HG03159 (cell line): ENCODE data around the gene OR7G1.

Experiments
- ATAC-seq: cut with Tn5 transposase; IDR thresholded peaks from one replicate; pipeline ENCODE4 v1.9.1; 2021; ENCODE audit warnings: mild to moderate bottlenecking, moderate library complexity; ENCODE audit not compliant: unreplicated experiment

The OR7G1 gene, protein sequence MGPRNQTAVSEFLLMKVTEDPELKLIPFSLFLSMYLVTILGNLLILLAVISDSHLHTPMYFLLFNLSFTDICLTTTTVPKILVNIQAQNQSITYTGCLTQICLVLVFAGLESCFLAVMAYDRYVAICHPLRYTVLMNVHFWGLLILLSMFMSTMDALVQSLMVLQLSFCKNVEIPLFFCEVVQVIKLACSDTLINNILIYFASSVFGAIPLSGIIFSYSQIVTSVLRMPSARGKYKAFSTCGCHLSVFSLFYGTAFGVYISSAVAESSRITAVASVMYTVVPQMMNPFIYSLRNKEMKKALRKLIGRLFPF

DNA sequence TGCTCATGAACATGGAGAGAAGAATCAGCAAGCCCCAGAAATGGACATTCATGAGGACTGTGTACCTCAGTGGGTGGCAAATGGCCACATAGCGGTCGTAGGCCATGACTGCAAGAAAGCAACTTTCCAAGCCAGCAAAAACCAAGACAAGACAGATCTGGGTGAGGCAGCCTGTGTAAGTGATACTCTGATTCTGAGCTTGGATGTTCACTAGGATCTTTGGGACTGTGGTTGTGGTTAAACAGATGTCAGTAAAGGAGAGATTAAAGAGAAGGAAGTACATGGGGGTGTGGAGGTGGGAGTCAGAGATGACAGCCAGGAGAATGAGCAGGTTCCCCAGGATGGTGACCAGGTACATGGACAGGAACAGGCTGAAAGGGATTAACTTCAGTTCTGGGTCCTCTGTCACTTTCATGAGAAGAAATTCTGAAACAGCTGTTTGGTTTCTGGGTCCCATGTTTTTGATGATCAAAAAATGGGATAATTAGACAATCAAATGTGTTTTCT, at the start of gene OR7G1:
Gene OR7G1, minus strand, starts transcription at position 457 of the 507 bp plus-strand sequence. Its CDS starts 0 bp downstream, at position 457.
- no peak for ATAC-seq

DNA sequence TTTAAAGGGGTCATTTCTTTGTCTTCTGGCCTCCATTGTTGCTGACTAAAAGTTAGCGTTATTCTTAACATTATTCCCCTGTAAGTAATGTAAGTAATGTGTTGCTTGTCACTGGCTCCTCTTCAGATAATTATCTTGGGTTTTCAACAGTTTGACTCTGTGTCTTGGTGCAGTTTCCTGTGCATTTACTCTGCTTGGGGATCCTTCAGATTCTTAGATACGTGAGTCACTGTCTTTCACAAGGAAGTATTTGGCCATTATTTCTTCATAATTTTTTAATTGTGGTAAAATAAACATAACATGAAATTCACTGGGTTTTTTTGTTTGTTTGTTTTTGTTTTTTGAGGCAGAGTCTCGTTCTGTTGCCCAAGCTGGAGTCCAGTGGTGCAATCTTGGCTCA, 49.7 kb upstream of the OR7G1 start:
- no peak for ATAC-seq

DNA sequence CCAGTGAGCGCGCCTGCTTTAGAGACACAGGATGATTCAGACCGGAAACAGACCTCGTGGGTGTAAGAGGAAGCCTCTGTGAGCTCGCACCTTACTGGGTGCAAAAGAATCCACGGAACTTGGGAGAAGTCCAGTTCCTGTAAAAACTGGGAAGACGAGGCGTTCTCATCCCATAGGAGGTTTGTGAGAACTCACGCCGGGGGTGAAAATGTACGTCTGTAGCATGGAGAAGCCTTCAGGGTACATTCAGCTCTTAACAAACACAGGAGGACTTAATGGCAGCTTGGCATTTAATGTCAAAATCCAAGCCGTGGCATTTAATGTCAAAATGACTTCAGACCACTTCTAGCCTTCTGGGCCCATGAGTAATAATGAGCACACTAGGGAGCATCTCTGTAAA, 45.9 kb upstream of the OR7G1 start:
- ATAC-seq = no peak

DNA sequence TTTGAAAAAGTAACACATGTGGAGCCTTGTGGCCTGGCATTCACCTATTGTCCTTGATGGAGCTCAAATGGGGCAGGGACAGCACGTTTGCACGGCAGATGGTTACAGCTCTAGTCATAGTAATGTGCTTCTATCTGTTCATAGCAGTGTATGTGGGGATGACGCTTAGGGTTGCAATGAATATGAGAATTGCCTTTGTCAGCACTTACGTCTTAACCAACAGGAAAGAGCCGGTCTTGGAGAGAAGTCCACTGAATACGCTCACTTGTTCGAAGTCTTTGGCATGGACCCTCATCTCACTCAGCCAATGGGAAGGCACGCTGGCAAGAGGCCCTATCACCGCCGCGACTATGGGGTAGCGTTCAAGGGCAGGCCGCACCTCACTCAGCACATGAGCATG, 44.3 kb upstream of the OR7G1 start:
- ATAC-seq = no peak

DNA sequence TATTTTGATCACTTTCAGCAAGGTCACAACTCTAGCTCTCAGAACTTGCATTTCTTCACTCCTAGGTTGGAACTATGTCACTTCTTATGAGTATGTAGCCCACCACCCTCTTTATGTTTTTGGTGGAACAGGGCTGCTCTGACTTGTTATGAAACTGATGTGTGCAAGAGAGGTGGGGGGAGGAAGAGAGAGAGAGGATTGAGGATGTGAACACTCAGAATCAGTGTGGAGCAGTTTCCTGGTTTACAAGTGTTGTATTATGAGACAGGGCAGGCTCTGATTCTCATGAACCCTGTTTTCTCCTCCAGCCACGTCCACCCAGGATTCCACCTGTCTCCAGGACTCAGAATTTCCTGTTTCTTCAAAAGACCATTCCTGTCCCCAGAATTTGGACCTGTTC, 40.7 kb upstream of the OR7G1 start:
- ATAC-seq = no peak

DNA sequence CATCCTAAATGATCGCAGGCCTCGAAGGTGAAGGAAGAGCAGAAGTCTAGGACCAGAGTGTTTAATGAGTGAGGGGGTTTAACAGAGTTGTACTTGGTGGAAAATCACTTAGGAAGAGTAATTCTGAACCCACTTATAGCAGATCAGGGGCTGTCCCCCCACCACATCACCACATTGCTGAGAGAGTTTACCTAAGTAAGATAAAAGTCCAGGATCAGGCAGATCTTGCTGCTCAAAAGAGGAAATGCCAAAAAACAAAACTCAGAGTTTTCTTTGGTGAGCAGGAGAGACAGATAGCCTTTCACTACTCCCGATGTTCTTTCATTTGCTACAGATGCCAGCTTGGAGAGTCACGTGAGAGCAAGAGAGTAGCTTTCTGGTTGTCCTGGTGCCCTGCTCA, 40.0 kb upstream of the OR7G1 start:
- ATAC-seq = no peak

DNA sequence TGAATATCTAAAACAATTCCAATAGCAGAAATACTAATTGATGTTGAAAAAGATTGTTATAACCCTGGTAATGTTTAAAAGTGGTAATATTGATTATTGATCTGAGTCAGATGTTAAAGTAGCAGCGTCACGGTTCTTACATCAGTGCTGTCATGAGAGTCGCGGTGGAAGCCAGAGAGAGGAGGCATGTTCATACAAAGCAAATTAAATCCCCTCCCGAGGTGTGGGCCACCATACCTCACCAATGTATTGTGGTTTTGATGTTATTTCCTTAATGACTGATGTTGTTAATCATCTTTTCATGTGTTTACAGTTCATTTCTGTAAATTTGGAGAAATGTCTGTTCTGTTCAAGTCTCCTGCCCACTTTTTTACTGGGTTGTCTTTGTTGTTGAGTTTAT, 35.8 kb upstream of the OR7G1 start:
- ATAC-seq = no peak

DNA sequence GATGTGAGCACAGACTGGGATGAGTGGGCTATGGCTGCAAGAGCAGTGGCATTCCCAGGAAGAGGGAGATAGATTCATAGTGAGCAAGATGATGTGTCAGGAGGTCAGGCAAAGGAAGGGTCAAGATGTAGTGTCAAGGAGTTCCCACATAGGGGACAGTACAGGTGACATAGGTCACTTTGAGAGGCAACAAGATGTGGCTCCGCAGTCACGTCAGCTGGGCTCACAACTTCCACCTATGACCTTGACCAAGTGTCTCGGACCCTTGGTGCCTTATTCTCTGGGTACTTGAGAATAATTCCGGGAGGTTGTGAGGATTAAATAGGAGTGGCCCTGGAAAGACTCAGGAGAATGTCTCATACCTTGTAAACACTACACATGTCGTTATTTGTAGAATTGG, 35.1 kb upstream of the OR7G1 start:
- no peak for ATAC-seq

DNA sequence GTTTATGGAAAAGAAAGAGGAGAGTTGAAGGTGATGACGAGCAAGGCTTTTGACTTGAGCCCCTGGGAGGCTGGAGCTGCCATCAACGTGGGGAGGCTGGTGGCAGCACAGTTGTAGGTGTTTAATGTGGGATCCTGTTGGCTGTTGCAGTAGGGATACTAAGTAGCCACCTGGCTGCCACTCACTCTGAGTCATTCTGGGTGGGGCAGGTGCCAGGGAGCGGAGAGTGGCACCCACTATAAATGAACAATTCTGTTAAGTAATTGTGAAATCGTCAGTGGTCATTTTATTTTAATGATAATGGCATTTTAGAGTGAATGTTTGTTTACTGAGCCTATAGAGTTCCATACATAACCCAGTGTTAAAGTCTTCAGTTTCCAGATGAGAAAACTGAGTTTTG, 34.4 kb upstream of the OR7G1 start:
- ATAC-seq = no peak

DNA sequence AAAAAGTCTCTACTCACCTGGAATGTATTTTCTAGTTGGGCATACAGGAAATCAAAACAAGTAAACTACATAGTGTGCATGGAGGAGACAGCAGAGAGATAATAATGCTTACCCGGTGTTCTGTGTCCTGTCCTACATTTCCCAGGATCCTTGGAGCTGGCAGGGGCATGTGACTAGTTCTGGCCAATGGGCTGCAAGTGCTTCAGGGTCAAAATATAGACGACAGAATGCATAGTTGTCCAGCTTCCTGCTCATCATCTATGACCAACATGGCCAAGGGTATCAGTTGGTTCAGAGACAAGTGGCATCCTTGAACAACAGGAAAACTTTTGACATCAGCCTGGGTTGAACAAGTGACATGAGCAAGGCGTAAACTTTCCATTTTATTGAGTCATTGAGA, 33.1 kb upstream of the OR7G1 start:
- ATAC-seq = no peak

DNA sequence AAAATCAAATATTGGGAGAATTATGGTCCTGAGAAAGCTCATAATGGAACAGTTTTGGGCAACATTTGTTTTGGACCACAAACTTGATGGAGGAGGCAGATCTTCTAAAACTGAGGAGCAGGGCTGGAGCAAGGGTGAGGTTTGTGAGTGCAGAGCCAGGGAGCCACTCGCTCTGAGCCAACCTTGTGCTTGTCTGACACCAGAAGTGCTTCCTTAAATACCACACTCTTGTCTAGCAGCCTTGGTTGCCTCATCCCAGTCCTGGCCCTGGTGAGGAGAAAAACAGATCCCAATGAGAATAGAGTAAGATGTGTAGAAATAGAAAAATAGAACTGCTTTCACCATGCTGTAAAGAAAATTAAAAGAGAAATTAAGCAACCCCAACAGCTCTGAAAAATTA, 31.3 kb upstream of the OR7G1 start:
- no peak for ATAC-seq

DNA sequence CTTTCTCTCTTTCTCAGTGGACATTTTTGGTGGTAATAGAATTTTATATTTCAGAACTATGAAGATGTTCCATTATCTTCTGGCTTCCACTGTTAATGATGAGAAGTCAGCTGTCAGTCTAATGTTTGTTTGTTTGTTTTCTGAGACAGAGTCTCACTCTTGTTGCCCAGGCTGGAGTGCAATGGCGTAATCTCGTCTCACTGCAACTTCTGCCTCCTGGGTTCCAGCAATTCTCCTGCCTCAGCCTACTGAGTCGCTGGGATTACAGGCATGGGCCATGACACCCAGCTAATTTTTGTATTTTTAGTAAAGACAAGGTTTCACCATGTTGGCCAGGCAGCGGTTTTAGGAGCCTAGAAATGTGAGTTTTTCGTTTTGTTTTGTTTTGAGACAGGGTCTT, 29.4 kb upstream of the OR7G1 start:
- ATAC-seq = no peak

DNA sequence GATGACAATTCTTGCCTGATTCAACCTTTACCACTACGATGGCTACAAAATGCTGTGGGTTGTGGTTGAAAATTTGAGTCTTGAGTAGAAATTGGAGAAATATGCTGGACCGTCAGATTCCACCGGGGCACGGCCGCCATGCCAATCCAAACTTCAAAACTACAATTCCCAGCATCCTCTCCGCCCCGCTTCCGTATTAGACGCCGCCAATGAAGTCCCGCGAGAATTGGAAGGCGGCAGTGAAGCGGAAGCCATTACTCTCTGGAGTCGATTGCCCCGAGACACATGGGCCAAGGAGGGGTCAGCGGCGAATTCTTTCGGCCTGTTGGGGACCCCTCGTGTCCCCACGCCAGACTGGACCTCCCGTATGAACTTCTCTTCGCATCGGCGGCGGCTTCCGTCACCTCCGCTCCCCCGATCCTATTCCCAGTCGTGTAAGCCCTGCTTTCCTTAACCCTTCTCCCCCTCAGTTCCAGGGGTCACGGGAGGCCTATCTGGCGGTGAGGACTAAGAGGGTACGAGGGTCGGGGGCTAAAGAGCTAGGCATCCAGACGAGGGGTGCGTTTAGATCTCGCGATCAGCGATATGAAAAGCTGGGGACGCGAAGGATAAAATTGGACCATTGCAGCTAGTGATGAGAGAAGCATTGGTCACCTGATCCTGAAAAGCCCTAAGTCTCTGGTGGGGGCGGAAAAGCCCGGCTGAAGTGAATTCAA, 24.8 kb upstream of the OR7G1 start, which contains the start of gene ZNF317:
Gene ZNF317, plus strand, starts transcription at position 239 of the 716 bp plus-strand sequence. CDS start 15,620 bp downstream, outside the sequence.
- ATAC-seq = peak; percentile 92

DNA sequence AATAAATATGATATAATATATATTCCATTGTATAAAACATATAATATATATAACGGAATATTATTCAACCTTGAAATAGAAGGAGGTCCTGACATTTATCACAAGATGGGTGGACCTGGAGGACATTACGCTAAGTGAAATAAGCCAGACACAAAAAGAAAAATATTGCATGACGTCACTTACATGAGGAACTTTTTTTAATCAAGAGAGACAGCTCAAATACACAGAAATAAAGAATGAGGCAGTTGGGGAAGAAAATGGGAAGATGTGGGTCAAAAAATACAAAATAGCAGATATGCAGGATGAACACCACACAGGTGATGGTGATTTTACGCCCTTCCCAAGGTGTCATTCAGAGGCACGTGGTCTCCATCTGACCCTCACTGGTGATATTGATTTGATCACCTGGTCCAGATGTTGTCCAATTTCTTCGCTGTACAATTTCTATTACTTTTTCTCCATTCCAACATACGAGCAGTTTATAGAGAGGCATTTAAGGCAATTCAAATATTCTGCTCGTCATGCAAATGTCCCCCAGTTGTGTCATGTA, 24.1 kb upstream of the OR7G1 start:
- ATAC-seq = no peak

DNA sequence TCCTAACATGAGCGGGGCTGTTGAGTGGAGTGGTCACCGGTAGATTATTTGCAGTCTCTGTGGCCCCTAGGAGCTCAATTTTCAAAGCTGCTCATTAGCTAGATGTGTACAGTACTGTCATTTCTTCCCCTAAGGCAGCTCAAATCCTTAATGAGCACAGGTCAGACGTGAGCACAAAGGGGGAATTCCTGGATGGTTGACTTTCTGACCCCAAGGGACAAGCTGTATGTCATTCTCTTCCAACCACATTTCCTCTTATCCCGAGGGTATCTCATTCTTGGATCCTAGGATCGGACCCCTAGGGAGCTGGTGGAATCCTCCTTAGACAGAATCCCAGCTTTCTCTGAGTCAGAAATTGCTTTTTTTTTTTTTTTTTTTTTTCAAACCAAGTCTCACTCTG, 16.9 kb upstream of the OR7G1 start:
- ATAC-seq = no peak

DNA sequence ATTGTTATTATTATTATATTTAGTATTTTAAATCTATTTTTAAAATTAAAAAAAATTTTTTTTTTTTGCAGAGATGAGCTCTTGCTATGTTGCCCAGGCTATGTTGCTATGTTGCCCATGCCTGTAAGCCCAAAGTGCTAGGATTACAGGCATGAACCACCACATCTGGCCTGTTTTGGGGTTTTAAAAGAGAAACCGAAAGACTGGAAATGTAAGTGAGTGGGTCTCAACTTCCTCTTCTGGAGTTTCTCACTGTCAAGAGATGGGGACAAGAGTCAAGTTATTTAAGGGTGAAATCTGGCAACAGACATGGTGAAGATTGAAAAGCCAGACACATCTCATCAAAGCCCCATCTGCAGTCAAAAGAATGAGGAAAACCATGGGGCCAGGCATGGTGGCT, 15.4 kb upstream of the OR7G1 start:
- no peak for ATAC-seq

DNA sequence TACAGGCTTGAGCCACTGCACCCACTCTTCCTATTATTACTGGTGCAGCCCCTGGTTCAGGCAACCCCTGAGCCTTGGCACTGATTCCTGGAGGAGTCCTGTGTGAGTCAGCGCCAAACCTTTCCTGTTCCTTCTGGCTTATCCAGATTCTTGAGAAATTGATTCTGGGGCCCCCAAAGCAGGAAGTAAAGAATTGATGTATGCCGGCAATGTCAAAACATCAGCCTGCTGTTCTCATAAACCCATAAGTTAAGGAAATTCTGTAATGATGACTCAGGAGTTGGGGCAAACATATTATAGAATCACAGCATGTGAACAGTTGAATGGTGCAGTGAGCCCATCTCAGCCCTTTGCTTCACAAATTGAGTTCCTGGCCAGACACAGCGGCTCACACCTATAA, 12.6 kb upstream of the OR7G1 start:
- ATAC-seq = no peak

DNA sequence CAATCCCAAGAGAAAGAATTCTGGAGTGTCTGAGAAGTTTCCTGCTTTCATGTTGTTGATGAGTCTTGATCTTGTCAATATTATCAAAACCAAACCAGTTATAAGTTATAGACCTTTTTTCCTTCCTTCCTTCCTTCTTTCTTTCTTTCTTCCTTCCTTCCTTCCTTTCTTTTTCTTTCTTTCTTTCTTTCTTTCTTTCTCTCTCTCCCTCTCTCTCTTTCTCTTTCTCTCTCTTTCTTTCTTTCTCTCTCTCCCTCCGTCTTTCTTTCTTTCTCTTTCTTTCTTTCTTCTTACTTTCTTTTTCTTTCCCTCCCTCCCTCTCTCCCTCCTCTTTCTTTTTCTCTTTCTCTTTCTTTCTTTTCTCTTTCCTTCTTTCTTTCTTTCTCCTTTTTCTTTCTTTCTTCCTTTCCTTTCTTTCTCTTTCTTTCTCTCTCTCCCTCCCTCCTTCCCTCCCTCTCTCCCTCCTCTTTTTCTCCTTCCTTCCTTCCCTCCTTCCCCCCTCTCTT, 11.4 kb upstream of the OR7G1 start, which contains the start of gene OR7G3:
Gene OR7G3, minus strand, starts transcription at position 51 of the 506 bp plus-strand sequence. Its CDS starts 0 bp downstream, at position 51.
- no peak for ATAC-seq

DNA sequence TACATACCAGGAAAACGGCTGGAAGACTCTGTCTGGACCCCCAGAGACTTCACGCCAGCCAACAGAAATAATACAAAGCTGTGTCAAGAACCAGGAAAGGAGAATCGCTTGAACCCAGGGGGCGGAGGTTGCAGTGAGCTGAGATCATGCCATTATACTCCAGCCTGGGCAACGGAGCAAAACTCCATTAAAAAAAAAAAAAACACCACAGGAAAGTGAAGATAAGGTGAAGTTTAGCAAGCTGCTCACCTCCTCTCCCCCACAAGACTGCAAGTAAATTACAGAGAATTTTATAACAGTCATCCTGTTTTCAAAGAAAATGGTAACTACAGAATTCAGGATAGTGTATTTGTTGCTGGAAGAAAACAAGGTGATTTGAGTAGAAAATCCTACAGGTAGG, 984 bp upstream of the OR7G1 start:
- no peak for ATAC-seq

DNA sequence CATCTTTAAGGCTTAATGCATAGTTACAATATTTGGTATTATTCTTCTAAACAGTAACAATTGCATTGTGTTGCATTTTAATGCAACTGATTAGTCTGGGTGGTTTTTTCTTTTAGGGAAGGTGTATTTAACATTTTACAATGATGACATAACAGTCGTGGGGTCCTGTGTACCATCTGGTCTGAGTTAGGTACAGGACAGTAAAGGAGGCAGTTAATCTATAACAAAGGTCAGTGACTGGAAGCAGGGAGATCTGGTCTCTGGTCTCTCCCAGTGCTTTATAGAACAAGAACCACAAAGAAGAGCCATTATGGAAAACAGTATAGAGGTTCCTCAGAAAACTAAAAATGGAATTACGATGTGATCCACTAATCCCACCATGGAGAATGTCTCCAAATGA, 5.6 kb downstream of the OR7G1 start:
- no peak for ATAC-seq

DNA sequence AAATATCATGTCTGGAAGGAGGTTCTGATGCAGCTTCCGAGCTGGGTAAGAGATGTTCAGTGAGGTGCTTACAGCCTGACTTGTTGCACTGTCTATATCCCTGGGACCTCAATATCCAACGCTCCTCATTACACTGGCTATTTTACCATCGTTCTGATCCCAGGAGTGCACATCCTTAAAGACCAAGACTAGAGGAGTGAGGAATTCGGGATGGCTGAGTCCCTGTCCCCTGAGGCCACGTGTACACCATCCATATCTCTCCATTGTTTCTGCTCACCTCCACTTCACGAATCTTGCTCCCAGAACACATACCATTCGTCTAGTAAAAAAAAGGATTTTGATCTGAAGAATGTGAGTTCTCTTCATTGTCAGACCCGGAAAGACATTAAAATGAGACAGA, 8.2 kb downstream of the OR7G1 start, which contains the start of gene OR7G2:
Gene OR7G2, minus strand, starts transcription at position 101 of the 400 bp plus-strand sequence. CDS start 4,232 bp downstream, outside the sequence.
- no peak for ATAC-seq
